GM19099 (cell line): ENCODE results near the gene TTC38.

Source experiments
- POLR2A ChIP-seq: IDR thresholded peaks from 3 replicates; pipeline ENCODE4 v1.6.1; 2011; ENCODE audit warnings: low read depth; ENCODE audit not compliant: insufficient read length; ENCODE audit errors: extremely low read depth

TTC38 gene

GRCh38 chr22:46240073-46240472 is 27.7 kb upstream of the TTC38 start:
- TF ChIP-seq POLR2A = no peak

GRCh38 chr22:46240506-46240905 is 27.3 kb upstream of the TTC38 start:
- TF ChIP-seq POLR2A = no peak

DNA sequence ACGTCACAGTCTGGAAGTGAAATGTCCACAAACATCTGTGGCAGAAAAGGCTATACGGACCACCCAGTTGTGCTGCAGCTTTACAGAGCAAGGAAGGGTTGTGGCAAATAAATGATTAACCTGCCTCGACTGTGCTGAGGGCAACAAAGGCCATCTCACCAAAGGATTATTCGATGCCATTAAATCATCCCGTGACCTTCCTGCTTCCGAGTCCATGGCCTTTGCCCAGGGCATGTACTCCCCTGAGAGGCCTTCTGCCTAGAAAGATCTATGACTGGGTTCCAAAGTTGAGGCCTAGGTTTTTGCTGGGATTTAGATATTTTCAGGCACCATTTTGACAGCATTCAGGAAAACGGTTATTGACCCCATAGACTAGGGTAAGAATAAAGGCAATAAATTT is 26.9 kb upstream of the TTC38 start:
- no peak for TF ChIP-seq POLR2A

DNA sequence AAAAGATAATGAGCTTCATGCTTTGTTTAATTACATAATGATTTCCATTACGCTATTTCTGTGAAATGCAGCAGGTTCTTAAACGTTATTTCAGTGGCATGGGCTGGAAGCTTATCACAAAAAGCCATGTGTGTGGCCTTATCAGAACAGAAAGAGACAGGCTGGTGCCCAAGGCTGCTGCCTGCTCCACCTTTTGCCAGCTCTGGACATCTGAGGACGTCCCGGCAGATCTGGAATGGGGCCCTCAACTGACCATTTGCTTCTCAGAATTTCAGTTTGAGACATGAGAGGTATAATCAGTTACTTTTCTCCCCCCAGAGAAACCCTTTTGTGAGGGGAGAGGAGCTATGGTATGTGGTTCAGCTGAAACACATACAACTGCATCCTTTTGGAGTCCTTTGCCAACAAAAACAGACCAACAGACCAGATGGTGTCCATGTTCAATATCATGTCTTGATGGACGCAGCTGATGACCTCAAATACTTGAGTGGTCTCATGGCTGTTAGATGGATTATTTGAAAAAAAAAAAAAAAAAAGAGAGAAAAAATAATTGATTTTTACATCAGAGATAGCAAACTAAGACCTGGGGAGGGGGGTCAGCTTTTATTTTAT is 26.3 kb upstream of the TTC38 start:
- TF ChIP-seq POLR2A = no peak

- no peak for TF ChIP-seq POLR2A
Measured at GRCh38 chr22:46242076-46242475, 25.7 kb upstream of the TTC38 start.

DNA sequence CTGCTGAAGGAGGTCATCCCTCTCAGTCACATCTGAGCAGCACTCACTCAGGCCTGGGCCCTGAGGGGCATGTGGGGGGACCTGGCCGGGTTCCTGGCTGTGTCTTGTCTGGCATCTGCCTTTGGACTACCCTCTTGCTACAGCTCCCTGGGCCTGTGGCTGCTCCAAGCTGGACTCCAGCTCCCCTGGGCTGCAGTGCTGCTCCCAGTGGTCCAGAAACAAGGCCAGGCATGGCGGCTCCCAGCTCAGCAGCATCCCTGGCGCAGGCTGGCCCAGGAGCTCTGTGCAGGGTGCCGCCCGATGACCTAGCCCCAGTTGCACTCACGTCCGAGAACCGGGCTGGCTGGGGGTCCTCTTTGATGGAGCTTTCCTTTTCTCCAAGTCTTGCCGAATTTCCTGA is 23.0 kb upstream of the TTC38 start:
- TF ChIP-seq POLR2A = no peak

DNA sequence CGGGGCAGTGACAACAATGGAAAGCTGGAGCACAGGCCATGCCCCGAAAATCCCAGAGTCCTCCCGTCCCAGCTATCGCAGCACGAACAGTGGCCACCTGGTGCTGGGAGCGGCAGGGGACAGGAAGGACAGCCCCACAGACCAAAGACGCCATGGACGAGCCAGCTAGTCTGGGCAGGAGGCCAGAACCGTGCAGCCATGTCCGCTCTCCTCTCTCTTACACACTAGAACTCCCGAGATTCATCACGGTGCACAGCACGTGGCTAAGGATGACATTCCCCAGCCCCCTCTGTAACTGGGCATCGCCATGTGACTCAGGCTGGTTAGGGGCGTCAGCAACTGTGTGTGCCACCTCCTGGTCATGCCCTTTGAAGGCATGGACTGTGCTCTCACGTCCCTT is 22.3 kb upstream of the TTC38 start:
- no peak for TF ChIP-seq POLR2A

GRCh38 chr22:46246178-46246577 is 21.6 kb upstream of the TTC38 start:
- no peak for TF ChIP-seq POLR2A

DNA sequence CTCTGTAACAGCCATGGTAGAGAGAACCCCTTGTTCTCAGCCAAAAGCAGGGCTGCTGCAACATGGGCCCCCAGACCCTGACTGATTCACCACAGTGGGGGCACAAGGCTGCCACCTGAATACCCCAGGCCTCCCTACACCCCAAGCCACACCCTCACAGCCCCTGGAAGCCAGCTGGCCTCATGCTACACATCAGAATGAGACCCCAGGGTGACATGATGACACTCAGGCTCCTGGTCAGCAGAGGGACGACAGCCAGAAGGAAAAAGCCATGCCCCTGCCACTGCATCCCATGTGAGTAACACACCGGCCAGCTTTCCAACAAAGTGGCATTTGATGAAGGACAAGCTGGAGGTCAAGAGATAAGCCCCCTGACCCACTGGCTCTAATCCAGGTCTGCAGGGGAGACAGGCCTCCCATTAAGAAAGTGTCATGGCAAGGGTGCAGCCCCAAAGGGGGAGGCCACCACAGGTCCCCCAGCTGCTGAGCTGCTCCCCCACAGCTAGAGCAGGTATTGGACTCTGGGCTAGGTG is 20.3 kb upstream of the TTC38 start:
- TF ChIP-seq POLR2A = no peak

DNA sequence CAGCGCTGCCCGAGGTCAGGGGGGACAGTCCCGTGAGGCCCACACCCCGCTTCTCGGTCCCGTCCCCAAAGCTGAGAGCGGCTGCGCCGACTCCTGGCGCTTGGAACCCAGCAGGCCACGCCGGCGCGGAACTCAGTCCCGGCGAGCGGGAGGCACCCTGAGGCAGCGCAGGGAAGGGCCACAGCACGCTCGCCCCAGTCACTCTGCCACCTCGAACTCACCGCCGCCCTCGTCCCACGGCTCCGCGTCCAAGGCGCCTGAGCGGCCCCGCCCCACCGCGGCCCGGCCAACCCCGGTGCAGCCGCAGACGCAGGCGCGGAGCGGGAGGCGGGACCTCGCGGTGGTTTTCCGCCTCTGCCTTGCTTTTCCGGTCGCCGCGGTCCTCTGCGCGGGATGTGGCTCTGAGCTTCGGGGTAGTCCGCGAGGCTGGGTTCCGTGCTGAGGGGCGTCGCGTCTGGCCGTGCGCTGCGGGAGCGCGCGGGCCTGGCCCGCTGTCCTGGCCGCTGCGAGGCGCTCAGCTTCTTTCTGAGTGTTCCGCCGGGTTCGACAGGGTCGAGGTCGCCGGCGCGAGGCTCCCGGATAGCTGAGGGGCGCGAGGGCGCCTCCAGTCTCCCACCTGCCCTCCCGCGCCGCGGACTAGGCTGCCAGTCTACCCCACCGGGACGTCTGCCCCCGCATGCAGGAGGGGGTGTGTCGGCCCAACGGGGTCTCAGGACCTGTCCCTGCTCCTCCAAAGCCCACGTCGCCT is 17.6 kb upstream of the TTC38 start, which contains the start of gene CDPF1:
Gene CDPF1, minus strand, starts transcription at position 259 of the 748 bp plus-strand sequence. CDS start 2,009 bp downstream, outside the sequence.
- TF ChIP-seq POLR2A = peak; percentile 92

DNA sequence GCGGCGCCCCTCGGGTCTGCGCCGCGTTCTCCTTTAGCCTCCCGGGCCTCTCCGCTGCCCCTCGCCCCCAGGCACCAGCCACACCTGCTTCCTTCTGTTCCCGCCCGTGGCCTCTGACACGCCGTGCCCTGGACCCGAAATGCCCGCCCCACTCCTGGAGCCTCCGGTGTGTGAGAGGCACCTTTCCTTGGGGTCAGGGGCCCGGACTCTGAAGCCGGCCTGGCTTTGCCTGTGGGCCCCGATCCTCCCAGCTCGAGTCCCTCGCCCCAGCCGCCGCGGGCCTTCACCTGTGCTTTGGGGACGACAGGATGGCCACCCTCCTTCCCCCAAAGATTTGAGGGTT is 17.1 kb upstream of the TTC38 start:
- TF ChIP-seq POLR2A = no peak

DNA sequence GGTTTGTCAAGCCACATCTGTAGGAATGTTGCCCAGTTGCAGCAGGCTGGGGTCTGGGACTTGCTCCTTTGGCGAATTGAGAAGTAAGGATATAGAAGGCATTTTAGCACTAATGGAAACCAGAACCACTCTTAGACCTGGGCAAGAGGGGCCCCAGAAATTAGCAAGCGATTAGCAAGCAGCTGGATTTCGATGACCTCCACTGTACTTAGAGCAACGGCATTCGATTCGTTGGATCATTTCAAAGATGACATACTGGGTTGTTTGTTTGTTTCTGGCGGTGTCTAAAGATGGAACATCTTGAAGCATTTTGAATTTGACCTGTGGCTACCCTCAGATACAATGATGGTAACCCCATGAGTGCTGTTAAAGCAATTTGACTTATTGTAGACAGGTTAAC is 16.5 kb upstream of the TTC38 start:
- TF ChIP-seq POLR2A = no peak

GRCh38 chr22:46251816-46252380 is 15.9 kb upstream of the TTC38 start:
- TF ChIP-seq POLR2A = no peak

- no peak for TF ChIP-seq POLR2A
Measured at GRCh38 chr22:46256358-46256958, 11.3 kb upstream of the TTC38 start.

- no peak for TF ChIP-seq POLR2A
Measured at GRCh38 chr22:46259374-46259773, 8.4 kb upstream of the TTC38 start.

DNA sequence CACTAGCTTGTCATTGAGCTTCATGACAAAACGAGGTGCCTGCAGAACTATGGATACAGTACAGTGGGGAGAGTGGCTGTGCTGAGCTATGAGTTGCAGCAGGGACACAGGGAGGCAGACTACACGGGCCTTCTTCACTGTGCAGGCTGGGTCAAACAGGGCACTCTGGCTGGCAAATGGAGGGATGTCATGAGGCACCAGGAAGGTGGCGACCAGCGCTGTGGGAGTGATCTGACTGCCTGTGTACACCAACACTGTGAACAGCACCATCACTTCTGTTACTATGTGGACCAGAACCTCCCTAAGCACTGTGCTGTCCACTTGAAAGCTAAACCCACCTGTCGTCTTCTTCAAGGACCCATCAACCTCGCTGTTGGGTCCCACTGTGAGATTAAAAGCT is 7.8 kb upstream of the TTC38 start:
- no peak for TF ChIP-seq POLR2A
